NCI-H1092 (cell line): ENCODE measurements around the gene ADAMTS17.

Source experiments
- DNase-seq: peaks from one replicate; lab custom pipeline; 2025; lab: John Stamatoyannopoulos, UW

The ADAMTS17 gene

GRCh38 chr15:100022391-100022790 is 319.4 kb downstream of the ADAMTS17 start:
- no peak for DNase-seq

GRCh38 chr15:100021653-100022052 is 320.1 kb downstream of the ADAMTS17 start:
- DNase-seq: no peak

GRCh38 chr15:100020614-100021013 is 321.2 kb downstream of the ADAMTS17 start:
- no peak for DNase-seq

- DNase-seq: no peak
These were observed 321.6 kb downstream of the ADAMTS17 start for GRCh38 chr15:100020189-100020588.

GRCh38 chr15:100019601-100020000 is 322.2 kb downstream of the ADAMTS17 start:
- DNase-seq: no peak

- DNase-seq: no peak
These were observed 323.6 kb downstream of the ADAMTS17 start for GRCh38 chr15:100018191-100018590.

GRCh38 chr15:100017140-100017539 is 324.6 kb downstream of the ADAMTS17 start:
- DNase-seq: no peak

- DNase-seq: no peak
These were observed 325.1 kb downstream of the ADAMTS17 start for GRCh38 chr15:100016632-100017031.

GRCh38 chr15:100011235-100011634 is 330.5 kb downstream of the ADAMTS17 start:
- no peak for DNase-seq

GRCh38 chr15:100009372-100009771 is 332.4 kb downstream of the ADAMTS17 start:
- DNase-seq: no peak

GRCh38 chr15:100008258-100008657 is 333.5 kb downstream of the ADAMTS17 start:
- no peak for DNase-seq

GRCh38 chr15:100007609-100008008 is 334.2 kb downstream of the ADAMTS17 start:
- no peak for DNase-seq

- DNase-seq: no peak
These were observed 336.1 kb downstream of the ADAMTS17 start for GRCh38 chr15:100005715-100006114.

GRCh38 chr15:100005013-100005412 is 336.8 kb downstream of the ADAMTS17 start:
- DNase-seq: no peak

- no peak for DNase-seq
These were observed 338.8 kb downstream of the ADAMTS17 start for GRCh38 chr15:100002787-100003536.

- DNase-seq: no peak
These were observed 339.6 kb downstream of the ADAMTS17 start for GRCh38 chr15:100002086-100002620.

GRCh38 chr15:100001405-100001804 is 340.4 kb downstream of the ADAMTS17 start:
- no peak for DNase-seq

GRCh38 chr15:99999282-100000070 is 342.3 kb downstream of the ADAMTS17 start:
- no peak for DNase-seq

- DNase-seq: no peak
These were observed 343.1 kb downstream of the ADAMTS17 start for GRCh38 chr15:99998661-99999101.

GRCh38 chr15:99997112-99997651 is 344.6 kb downstream of the ADAMTS17 start:
- no peak for DNase-seq

GRCh38 chr15:99996660-99997059 is 345.1 kb downstream of the ADAMTS17 start:
- no peak for DNase-seq

- DNase-seq: no peak
These were observed 346.2 kb downstream of the ADAMTS17 start for GRCh38 chr15:99995543-99995942.

- no peak for DNase-seq
These were observed 346.9 kb downstream of the ADAMTS17 start for GRCh38 chr15:99994849-99995248.
